Stimulated activated CD8-positive, alpha-beta memory T cell treated with anti-CD3 and anti-CD28 coated beads, Interleukin-2, amount 100 ng/mL, for 48 hours (primary cell): ENCODE data around the gene UST.
"Not testable (repeated sequence)": the region's sequence is repeated elsewhere in the genome, so short reads cannot be mapped to it uniquely, and the experiment has no call there.

Source experiments
- DNase-seq, 2 donors: peaks; one replicate each; pipeline ENCODE4 v3.0.0-alpha.2; 2020; ENCODE audit warnings: low read depth in 2 of 2

UST gene

DNA sequence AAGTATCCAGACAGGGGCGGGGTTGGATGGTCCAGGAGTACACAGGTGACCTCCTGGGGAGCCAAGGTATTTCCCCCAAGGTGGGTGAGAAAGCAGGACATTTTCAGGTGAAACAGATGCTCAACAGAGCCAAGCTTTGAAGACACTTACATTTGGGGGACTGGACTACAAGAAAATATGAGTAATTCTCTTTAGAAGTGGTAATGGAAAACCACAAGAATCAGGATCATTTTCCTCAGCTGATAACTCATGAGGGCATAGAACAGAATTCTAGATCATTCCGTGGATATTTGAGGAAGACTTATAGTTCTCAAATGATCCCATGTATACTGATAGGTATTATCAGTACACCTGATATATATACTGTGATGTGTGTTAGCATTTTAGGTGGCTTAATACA lies 89.9 kb downstream of the UST start:
- DNase-seq, result no peak

DNA sequence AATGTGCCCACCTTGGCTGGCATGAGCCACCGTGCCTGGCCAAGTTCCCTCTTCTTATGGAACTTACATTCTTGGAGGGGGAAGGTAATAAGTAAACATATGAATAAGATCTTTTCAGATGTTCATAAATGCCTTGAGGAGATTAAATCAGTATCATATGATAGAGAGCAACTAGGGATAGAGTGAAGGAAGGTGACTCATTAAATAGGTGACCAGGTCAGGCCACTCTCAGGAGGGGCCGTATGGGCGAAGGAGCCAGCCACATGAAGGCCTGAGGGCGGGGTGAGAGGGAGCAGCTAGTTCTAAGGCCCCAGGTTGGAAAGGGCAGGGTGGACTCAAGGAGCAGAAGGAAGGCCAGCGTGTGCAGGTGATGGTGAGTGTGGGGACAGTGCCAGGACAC lies 91.1 kb downstream of the UST start:
- DNase-seq, result no peak

DNA sequence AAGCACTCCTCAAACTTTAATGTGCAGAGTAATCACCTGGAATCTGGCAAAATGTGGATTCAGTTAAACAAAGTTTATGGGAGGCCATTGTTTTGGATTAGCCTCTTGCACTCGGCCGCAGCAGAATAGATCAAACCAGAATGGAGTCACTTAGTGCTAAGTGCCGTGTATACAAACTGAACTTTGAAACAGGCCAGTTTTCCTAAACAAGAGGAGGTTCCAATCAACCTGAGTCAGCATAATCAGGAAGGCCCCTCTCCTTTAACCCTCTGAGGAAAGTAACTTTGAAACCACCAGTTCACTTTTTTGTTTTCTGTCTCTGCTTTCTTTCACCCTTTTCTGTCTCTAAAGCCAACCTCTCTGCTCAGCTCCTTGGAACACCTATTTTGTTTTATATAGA lies 92.2 kb downstream of the UST start:
- DNase-seq, result no peak

DNA sequence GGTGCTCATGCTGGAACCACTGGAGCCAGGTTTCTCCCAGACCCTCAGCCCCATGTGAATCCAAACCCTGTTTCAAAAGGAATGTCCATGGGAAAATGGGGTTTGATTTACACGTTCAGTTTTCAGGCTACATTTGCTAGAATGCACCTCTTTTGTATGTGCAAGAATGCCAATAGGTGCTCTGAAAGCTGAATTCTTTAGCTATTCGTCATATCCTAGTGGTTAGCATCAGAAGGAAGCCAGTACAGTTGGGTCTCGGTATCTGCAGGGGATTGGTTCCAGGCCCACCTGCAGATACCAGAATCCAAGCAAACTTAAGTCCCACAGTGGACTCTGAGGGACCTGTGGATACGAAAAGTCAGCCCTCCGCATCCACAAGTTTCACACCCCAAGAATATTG lies 93.4 kb downstream of the UST start:
- no peak for DNase-seq

DNA sequence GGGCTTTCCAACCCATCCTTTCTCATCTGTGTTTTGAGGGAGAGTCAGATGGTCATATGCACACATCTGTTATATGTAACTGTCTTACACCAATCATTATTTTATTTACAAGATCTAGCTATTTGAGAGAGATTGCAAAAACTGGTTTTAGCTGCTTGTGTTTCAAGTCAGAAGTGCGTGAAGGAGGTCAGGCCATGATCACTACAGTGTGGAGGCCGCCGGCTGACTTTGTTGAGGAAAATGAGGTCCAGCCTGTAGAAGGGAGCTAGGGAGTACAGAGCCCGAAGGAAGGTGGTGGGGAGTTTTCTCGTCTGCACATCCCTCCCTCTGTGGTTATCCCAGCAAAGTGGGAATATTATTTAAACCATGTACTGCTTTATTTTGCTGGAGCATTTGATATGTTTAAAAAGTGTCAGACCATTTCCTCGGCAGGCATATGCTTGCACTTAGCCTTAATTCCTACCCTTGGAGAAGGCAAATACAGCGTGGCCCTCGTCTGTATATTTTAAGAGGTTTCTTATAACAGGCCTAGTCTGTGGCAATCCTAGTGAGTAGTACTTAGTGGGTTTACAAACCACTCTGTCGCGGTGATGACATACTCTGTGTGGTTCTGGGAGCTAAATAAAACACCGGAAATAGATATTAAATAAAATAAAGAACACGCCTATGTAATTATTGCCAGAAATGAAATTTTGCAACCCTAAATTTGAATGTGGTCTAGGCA lies 95.6 kb downstream of the UST start:
- no peak for DNase-seq

DNA sequence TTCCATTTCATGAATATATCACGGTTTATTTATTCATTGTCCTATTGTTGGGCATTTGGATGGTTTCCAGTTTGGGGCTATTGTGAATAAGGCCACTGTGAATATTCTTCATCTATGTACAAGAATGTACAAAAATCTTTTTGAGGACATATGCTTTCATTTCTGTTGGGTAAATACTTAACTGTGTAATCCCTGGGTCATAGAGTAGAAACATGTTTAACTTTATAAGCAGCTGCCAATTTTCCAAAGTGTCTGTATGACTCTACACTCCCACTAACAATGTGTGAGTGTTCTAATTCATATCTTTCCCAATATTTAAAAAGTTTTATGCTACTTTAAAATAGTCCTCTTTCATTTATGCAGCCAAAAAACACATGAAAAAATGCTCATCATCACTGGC lies 98.6 kb downstream of the UST start:
- no peak for DNase-seq

DNA sequence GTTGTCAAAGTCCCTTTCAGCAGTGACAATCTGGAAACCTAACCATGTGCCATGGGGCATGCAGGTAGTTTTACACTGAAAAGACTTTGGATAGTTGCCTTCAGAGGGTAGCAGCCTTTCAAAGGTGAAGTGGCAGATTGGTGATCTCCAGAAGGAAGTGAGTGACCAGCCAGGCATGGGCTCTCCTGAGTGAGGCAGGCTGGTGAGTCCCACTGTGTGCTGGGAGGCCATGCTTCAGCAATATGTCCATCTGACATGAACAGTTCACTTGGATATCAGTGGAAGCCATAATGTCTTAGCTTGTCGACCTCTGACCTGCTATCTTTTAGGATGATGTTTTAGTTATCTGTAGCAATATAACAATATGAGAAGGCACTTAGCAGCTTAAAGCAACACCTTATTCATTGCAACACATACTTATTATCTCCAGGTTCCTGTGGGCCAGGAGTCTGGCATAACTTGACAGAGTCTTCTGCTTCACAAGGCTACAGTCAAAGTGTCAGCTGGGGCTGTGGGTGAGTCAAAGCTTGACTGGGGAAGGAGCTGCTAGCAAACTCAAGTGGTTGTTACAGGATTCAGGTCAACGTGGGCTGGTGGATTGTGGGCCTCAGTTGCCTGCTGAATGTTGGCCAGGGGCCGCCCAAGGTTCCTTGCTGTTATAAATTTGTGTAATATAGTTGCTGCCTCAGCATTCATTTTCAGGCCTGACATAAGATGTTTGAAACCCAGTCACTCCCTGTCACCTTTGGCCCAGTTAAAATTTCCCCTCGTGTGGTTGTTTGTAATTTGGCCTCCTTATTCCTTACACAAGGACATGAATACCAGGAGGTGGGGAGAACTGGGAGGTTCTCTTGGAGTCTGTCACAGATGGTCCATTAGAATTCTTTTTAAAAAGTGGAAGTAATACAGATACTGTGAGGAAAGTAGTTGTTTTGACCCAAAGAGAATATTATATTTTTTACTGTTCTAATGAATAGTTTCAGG lies 100.2 kb downstream of the UST start:
- DNase-seq, result no peak

DNA sequence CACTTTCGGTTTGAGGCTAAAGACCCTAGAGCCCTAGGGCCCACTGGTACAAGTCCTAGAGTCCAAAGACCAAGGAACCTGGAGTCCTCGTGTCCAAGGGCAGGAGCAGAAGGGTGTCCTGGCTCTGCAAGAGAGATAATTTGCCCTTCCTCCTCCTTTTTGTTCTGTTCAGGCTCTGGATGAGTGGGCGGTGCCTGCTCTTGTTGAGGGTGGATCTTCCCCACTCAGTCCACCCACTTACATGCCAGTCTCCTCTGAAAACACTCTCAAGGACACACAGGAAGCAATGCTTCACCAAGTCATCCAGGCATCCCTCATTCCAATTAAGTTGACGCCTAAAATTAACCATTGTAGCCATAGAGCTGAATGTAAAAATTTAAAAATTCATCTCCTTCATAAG lies 102.1 kb downstream of the UST start:
- no peak for DNase-seq

DNA sequence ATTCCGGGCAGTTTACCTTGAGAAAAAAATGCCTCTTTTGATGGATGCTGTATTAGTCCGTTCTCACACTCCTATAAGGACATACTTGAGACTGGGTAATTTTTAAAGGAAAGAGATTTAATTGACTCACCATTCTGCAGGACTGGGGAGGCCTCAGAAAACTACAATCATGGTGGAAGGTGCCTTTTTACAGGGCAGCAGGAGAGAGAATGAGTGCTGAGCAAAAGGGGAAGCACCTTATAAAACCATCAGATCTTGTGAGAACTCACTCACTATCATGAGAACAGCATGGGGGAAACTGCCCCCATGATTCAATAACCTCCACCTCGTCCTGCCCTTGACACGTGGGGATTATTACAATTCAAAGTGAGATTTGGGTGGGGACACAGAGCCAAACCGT lies 102.6 kb downstream of the UST start:
- not testable (repeated sequence) for DNase-seq

DNA sequence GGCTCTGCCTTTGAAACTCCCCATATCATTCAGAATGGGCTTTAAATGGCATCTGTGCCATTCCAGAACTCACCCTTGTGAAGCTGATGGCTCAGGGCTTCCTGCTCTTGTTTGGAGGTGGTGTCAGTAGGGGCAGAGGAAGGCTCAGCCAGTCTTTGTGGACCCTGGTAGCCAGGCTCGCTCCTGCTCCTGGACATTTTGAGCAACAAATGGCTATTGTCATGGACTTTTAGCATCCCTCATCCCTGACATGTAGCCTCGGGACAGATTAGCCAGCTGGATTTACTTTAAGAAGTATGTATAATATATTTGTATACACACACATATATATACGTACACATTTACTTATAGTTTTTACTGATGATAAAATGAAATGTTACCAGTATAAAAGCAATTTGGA lies 104.1 kb downstream of the UST start:
- DNase-seq, result no peak

DNA sequence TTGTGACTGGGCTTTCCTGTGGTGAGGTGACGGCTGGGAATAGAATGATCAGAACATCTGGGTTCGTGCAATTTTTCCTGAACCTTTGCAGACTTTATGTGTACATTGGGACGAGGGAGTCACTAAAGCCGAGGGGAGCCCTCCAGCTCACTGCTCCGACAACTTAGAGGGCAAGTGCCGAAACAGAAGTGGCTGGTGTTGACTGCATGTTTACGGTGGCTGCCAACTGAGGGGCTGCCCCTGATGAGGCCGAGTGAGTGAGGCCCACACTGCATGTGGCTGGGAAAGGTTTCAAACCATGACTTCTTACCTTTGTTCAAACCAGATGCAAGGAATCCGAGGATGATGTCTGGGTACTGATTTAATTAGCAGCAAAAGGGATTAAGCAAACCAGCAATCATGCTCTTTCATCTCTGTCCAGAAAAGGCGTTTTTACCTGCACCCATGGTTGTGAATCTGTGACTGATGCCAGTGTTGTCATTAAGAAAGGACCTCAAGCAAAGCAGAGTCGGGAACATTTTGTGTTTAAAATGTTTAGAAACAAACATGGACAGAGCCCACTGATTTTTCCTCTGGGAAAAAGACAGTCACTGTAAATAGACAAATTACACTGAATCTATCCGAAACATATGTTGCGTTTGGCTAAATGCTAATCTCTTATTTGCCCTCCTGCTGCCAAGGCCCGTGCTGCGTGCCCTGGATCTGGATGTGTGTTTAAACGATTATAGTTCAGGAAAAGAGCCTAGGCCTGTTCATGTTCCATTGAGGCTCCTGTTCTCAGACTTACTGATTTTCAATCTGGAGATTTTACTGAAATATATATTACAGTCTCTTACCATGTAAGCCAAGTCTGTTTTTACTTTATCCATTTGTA lies 105.1 kb downstream of the UST start:
- no peak for DNase-seq

DNA sequence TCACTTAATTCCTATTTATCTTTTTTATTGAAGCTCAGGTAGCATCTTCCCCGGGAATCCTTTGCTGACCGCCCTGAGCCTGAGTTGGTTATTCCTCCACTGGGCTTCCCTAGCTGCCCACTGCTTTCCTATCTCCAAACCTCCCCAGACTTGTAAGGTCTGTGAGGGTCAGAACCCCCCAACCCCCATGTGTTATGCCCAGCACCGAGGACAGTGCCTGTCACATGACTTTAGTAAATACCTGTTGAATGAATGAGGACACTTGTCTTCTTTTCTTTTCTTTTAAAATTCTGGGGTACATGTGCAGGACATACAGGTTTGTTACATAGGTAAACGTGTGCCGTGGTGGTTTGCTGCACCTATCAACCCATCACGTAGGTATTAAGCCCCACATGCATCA lies 105.9 kb downstream of the UST start:
- no peak for DNase-seq

DNA sequence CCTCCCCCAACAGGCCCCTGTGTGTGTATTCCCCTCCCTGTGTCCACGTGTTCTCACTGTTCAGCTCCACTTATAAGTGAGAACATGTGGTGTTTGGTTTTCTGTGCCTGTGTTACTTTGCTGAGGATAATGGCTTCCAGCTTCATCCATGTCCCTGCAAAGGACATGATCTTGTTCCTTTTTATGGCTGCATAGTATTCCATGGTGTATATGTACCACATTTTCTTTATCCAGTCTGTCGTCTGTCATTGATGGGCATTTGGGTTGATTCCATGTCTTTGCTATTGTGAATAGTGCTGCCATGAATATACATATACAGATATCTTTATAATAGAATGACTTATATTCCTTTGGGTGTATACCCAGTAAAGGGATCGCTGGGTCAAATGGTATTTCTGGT lies 106.3 kb downstream of the UST start:
- not testable (repeated sequence) for DNase-seq

DNA sequence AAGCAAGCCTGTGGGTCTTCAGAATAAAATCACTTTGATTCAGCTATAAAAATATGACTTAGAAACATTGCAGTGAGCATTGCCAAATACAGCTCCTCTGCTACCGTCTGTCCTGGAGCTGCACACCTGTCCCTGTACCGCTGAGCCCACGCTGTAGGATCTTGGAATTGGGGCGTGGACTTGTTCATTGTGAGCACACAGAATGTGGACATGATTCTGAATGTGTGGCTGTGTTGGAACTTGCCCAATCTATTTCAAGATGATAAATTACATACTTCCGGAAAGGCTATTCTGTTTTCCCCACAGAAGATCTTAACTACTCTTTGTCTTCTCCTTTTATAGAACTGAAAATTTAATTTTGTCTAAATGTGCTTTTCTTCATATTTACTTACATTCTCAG lies 107.3 kb downstream of the UST start:
- DNase-seq, result no peak

DNA sequence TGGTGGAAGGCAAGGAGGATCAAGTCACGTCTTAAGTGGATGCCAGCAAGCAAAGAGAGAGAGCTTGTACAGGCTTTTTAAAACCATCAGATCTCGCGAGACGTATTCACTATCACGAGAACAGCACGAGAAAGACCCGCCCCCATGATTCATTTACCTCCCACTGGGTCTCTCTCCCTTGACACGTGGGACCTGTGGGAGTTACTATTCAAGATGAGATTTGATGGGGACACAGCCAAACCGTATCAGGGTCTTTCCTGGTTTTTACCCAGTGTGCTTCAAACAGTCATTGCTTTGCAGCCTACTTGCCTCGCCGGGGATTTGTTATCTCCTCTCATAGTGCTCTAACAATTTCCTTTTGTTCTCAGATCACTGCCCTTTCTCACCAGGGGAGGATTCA lies 108.2 kb downstream of the UST start:
- no peak for DNase-seq

DNA sequence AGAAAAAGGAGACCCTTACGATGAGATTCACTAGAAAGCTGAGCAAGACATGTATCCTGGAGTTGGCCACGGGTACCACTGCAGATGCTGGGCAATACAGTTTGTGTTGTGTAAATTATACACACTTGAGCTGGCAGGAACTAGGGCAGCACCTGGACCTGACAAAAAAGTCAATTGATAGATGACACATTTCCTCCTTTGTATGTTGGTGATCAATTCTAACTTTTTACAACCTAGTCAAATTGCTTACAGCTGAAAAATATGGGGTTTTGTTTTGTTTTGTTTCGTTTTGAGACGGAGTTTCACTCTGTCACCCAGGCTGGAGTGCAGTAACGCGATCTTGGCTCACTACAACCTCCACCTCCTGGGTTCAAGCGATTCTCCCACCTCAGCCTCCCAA lies 108.9 kb downstream of the UST start:
- no peak for DNase-seq

DNA sequence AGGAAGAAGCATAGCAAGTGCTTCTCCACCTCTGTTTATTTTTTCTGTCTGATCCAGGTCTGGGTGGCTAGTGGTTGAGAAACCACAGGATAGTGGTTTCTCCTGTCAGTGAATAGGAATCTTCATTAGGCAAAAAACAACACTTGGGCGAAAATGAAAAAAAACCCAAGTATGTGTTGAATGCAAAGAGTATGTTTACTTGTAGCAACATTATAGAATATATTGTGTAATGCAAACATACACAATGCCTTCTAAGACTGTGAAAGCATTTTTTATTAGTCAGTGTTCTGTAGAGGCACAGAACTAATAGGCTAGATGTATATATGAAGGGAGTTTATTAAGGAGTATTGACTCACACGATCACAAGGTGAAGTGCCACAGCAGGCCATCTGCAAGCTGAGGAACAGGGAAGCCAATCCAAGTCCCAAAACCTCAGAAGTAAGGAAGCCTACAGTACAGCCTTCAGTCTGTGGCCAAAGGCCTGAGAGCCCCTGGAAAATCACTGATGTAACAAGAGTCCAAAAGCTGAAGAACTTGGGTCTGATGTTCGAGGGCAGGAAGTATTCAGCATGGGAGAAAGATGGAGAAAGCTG lies 111.1 kb downstream of the UST start:
- DNase-seq, result no peak

DNA sequence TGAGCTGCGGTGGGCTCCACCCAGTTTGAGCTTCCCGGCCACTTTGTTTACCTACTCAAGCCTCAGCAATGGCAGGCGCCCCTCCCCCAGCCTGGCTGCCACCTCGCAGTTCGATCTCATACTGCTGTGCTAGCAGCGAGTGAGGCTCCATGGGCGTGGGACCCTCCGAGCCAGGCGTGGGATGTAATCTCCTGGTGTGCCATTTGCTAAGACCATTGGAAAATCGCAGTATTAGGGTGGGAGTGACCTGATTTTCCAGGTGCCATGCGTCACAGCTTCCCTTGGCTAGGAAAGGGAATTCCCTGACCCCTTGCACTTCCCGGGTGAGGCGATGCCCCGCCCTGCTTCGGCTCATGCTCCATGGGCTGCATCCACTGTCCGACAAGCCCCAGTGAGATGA lies 117.3 kb downstream of the UST start:
- not testable (repeated sequence) for DNase-seq

DNA sequence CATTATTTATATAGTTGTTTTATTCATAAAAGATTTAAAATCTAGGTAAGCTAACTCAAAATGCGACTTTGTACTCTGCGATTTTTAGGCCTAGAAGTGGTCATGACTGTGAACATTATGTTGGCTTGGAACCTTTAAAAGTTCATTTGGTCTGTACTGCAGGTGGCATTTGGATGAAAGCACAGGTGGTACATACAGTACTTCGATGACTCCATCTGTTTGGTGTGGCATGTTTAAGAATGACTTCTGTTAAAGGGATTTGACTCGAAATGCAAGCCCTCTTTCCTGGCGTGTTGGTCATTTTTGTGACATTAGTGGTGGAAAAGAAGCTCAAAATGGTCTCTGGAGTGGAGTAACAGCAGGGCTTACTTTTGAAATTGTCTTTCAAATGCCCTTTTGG lies 118.1 kb downstream of the UST start:
- DNase-seq, result no peak

DNA sequence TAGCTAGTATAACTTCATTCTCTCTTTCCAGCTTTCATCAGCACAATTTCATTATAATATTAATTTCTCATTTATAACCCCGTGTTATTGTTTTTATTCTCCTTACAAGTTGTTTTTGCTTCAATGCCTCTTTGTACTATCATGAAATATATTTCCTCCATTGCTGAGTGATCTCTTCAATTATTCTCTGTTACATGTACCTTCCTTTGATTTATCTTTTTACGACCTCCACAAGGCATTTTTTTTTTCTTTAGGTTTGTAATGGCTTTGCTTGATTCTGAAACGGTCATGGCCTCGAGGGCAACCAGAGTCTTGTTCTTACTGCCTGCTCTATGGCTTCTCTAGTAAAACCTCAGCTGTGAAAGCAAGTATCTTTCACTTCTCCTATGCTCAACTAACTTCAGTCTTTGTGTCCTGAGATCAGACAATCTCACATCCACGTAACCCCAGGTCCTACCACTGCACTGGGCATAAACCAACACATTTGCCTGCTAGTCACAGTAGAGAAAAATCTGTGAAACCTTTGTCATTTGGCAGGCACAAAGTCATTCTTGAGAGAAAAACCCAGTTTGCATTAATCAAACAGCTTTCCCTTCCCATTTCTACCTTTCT lies 119.9 kb downstream of the UST start:
- no peak for DNase-seq

DNA sequence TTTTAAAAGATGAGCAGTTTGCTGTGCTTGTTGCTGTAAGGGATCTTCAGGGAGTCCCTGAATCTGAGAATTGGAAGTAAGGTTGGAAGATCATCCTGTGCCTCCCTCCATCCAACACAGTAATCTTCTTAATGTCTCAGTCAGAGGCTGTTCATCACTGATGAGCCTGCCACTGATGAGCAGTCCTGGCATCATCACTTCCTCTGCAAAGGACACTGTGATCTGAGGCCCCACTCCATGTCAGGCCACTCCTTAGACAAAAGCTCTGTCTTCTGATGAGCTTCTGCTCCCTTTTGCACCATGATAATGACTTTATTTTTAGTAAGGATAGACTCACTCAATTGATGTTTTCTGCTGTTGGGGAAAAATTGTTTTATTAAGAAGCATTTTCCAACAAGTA lies 121.0 kb downstream of the UST start:
- DNase-seq, result no peak
